Peyer's patch (tissue), 4 donors: ENCODE data around the gene PNCK.

ENCODE experiments used
- POLR2A ChIP-seq, 2 donors: fragments of 450-650 bp; IDR thresholded peaks; one replicate each; pipeline ENCODE4 v1.5.1; 2017; ENCODE audit warnings: antibody characterized with exemption in 2 of 2, mild to moderate bottlenecking in 2 of 2, moderate library complexity in 2 of 2
- TF ChIP-seq, protein P1 (sequence below), 6 experiments: fragments of 450-650 bp in 4 of 6; fragments of 200-600 bp in 2 of 6; sonication (generic) in 1 of 6; IDR thresholded peaks; one replicate each; pipeline ENCODE4 v1.5.1; 2017 to 2019; ENCODE audit warnings: antibody characterized with exemption in 6 of 6, mild to moderate bottlenecking in 3 of 6, moderate library complexity in 1 of 6

DNA sequence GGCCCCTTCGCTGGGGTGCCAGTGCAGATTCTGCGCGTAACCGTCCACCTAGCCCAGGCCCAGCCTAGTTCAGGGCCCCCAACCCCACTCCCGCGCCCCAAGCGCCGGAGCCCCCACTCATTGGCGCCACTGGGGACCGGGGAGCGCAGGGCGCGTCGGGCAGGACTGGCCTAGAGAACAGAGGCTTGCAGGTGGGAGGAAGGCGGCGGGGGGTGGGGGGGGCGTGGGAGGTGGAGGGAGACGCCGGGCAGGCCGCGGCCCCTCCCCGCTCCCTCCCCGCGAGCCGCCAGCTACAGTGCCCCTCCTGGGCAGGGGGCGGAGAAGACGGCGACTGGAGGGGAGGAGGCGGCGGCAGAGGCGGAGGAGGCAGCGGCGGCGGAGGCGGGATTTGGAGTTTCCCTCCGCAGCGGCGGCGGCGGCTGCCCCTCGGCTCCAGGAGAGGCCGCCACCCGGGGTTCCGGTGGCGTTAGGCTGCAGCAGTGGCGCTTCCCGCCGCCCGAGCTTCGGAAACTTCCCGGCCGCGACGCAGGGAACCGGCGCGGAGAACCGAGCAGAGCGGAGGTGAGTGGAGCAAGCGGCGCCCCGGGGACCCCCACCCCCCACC is 31.5 kb downstream of the PNCK start:
- TF ChIP-seq, protein P1, sequence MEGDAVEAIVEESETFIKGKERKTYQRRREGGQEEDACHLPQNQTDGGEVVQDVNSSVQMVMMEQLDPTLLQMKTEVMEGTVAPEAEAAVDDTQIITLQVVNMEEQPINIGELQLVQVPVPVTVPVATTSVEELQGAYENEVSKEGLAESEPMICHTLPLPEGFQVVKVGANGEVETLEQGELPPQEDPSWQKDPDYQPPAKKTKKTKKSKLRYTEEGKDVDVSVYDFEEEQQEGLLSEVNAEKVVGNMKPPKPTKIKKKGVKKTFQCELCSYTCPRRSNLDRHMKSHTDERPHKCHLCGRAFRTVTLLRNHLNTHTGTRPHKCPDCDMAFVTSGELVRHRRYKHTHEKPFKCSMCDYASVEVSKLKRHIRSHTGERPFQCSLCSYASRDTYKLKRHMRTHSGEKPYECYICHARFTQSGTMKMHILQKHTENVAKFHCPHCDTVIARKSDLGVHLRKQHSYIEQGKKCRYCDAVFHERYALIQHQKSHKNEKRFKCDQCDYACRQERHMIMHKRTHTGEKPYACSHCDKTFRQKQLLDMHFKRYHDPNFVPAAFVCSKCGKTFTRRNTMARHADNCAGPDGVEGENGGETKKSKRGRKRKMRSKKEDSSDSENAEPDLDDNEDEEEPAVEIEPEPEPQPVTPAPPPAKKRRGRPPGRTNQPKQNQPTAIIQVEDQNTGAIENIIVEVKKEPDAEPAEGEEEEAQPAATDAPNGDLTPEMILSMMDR (IDR thresholded peaks at IDR 0.05) = no peak
- TF ChIP-seq POLR2A (IDR thresholded peaks at IDR 0.05) = no peak
